ENCODE results near the gene TNFRSF18.

Gene TNFRSF18

GRCh38 chr1:1168451-1169411 is 37.7 kb downstream of the TNFRSF18 start:
- in situ Hi-C loops (cut with MboI; ENCODE audit: low sequenced_read_pairs): no loop called here

GRCh38 chr1:1167841-1168450 is 38.4 kb downstream of the TNFRSF18 start:
- in situ Hi-C loops (cut with MboI; ENCODE audit: low sequenced_read_pairs): no loop called here

GRCh38 chr1:1167398-1167821 is 39.0 kb downstream of the TNFRSF18 start:
- in situ Hi-C loops (cut with MboI; ENCODE audit: low sequenced_read_pairs): no loop called here

GRCh38 chr1:1166642-1167397 is 39.6 kb downstream of the TNFRSF18 start:
- in situ Hi-C loops (cut with MboI; ENCODE audit: low sequenced_read_pairs): no loop called here

- in situ Hi-C loops (cut with MboI; ENCODE audit: low sequenced_read_pairs): no loop called here
Observed at GRCh38 chr1:1165900-1166421, 40.4 kb downstream of the TNFRSF18 start.

GRCh38 chr1:1165485-1165884 is 40.9 kb downstream of the TNFRSF18 start:
- in situ Hi-C loops (cut with MboI; ENCODE audit: low sequenced_read_pairs): no loop called here

- in situ Hi-C loops (cut with MboI; ENCODE audit: low sequenced_read_pairs): no loop called here
Observed at GRCh38 chr1:1164701-1165451, 41.5 kb downstream of the TNFRSF18 start.

GRCh38 chr1:1164361-1164700 is 42.1 kb downstream of the TNFRSF18 start:
- in situ Hi-C loops (cut with MboI; ENCODE audit: low sequenced_read_pairs): no loop called here

GRCh38 chr1:1163538-1164070 is 42.8 kb downstream of the TNFRSF18 start:
- in situ Hi-C loops (cut with MboI; ENCODE audit: low sequenced_read_pairs): no loop called here

GRCh38 chr1:1162597-1163537 is 43.5 kb downstream of the TNFRSF18 start:
- in situ Hi-C loops (cut with MboI; ENCODE audit: low sequenced_read_pairs): no loop called here

GRCh38 chr1:1161683-1162079 is 44.7 kb downstream of the TNFRSF18 start:
- in situ Hi-C loops (cut with MboI; ENCODE audit: low sequenced_read_pairs): no loop called here

- in situ Hi-C loops (cut with MboI; ENCODE audit: low sequenced_read_pairs): no loop called here
Observed at GRCh38 chr1:1161078-1161682, 45.2 kb downstream of the TNFRSF18 start.

- in situ Hi-C loops (cut with MboI; ENCODE audit: low sequenced_read_pairs): no loop called here
Observed at GRCh38 chr1:1160281-1160930, 46.0 kb downstream of the TNFRSF18 start.

GRCh38 chr1:1157914-1158710 is 48.3 kb downstream of the TNFRSF18 start:
- in situ Hi-C loops (cut with MboI; ENCODE audit: low sequenced_read_pairs): no loop called here

GRCh38 chr1:1157426-1157913 is 48.9 kb downstream of the TNFRSF18 start:
- in situ Hi-C loops (cut with MboI; ENCODE audit: low sequenced_read_pairs): no loop called here

- in situ Hi-C loops (cut with MboI; ENCODE audit: low sequenced_read_pairs): no loop called here
Observed at GRCh38 chr1:1157033-1157365, 49.4 kb downstream of the TNFRSF18 start.

Measured in HL-60/S4 treated with retinoic acid at 250 ng/mL for 4 days and 3 days (cell line).